Iris pigment epithelial cell (primary cell): ENCODE data around the gene ODAD4.
A peak's percentile ranks its signal among the peaks of the same experiment; 100 is the strongest.

Experiments
- DNase-seq: peaks from one replicate; pipeline ENCODE4 v3.0.0-alpha.2; 2011; ENCODE audit warnings: low read depth

The ODAD4 gene

DNA sequence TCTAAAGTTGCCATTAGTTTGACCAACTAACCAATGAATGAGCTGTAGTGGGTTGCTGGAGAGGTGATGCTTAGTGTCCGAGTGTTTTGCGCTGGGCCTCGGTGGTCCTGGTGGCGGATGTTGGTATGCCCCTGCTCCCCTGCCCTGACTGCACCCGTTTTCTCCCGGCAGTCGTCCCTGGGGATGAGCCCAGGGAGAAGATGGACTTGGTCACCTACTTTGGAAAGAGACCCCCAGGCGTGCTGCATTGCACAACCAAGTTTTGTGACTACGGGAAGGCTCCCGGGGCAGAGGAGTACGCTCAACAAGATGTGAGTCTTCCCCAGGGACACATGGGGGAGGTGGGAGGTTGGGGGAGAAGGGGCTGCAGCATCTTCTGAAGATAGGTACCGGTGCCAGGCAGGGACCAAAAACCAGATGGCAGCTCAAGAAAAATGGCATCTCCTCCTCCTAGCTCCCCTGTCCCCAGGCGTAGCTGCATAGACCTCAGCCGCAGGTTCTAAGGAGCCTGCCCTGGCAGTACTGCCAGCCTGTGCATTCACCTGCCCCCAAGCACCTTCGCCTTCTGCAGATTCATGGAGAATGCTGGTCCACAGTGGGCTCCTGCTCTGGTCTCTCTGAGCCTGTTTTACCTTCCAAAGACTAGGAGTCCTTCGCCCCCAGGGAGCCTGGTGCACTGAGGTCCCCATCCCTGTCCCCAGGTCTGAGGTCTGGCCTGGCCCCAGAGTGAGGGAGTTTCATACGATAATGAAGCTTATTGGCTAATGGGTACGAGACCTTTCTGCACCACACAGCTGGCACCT lies 41.5 kb downstream of the ODAD4 start:
- no peak for DNase-seq

DNA sequence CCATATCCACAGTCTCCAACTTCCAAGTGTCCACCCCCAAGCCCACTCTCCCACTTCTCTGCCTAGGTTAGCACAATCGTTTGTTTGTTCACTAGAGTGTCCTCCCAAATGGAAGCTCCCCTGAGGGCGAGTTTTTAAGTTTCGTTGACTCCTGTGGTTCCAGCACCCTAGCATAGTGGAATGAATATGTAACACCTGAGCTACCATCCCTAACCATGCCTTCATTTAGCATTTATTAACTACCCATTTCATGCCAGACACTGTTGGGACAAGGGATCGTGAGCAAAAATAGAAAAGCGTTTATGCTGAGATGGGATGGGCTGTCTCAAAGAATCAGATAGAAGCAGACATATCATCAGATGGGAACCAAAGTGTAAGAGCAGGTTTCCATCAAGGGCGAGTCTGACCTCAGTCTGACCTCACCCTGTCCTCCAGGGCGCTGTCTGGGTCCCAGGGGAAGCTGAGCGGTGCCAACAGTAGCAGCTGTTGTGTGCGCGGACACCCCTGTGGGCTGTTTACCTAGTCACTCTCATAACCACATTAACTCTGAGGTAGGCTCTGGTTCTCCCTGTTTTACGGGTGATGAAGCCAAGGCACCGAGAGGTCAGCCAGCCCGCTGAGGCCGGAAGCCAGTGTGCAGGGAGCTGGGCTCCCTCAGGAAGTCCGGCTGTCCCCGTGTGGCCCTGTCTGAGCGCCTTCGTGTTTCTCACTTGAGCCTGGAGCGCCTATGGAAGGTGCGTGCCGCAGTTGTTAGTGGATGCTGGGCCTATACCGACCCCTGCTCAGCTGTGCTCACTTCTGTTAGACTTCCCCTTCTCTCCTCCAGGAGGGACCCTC lies 42.4 kb downstream of the ODAD4 start:
- DNase-seq, result peak; percentile 56

DNA sequence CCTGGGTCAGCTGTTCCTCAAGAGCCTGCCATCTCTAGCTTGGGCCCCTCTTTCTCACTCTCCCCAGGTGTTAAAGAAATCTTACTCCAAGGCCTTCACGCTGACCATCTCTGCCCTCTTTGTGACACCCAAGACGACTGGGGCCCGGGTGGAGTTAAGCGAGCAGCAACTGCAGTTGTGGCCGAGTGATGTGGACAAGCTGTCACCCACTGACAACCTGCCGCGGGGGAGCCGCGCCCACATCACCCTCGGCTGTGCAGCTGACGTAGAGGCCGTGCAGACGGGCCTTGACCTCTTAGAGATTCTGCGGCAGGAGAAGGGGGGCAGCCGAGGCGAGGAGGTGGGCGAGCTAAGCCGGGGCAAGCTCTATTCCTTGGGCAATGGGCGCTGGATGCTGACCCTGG lies 43.0 kb downstream of the ODAD4 start:
- DNase-seq, result no peak

DNA sequence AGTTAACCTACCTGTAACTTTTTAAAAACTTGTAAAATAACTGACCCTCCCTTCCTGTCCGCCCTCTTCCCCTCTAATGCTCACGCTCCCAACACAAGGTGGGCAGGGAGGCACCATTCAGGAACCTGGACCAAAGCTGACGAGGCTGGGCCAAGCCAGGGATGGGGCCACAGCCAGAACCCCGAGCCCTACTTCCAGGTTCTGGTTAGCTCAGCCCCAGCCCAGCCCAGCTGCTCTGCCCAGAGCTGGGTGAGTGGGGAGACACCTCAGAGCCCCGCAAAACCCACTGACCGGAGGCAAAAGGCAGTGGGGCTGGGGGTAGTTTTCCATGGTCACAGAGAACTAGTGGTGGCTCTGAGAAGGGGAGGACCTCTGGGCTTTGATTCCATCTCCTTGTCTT lies 43.6 kb downstream of the ODAD4 start:
- DNase-seq, result no peak

DNA sequence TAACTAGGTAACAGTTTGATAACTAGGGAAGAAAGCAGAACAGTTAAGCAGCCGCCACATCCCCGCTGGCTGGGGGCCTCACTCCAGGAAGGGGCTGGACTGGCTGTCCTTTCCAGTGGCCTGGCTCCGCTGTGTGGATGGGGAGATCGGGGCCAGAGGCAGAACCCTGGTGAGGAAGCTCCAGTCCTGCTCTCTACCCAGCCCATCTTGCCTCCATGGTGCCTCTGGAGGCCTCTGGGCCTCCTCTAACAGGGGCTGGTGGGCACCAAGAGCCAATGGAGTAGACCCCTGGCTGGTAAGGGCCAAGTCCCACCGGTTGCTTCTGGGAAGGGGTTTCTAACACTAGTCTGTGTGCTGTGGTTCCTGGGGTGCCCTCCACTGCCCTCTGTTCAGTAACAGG lies 44.2 kb downstream of the ODAD4 start:
- no peak for DNase-seq

DNA sequence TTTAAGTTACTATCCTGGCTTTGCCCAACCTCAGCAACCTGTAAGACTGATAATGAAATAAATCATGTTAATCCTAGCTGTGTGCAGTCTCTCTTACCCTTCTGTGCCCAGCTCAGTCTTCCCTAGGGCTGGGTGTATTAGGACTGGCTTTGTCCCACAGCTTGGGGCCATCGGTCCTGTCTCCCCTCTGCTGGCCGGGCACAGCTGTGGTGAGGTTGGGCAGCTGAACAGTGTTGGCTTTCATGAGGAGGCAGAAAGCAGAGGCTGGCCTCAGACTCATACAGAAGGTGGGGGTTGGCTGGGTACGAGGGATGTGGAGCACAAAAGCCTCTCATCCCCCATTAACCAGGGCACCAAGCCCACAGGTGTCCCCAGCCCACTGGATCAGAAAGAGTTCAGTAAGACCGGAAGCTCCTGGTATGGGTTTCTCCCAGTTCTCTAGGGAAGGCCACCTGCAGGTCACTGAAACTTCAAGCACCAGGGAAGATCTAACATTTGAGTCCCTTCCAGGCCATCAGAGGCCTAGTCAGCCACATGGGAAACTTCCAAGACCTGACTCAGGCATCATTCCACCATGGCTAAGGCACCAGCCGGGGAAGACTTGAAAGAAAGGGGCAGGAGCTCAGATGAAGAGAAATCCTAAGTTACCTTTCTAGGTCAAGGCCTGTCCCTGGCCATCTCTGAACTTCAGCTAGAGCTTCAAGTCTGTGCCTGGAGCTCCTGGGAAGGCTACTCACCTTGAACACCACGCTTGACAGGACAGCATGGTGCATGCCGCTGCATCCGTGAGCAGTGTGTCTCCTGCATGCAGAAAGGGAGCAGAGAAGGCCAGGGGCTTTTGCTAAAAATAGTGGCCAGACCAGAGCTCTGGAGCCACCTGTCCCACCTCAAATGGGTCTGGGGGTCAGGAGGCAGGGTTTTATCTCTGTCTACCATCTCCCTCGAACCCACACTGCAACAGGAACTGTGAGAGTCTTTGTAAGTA lies 45.0 kb downstream of the ODAD4 start:
- DNase-seq, result no peak

DNA sequence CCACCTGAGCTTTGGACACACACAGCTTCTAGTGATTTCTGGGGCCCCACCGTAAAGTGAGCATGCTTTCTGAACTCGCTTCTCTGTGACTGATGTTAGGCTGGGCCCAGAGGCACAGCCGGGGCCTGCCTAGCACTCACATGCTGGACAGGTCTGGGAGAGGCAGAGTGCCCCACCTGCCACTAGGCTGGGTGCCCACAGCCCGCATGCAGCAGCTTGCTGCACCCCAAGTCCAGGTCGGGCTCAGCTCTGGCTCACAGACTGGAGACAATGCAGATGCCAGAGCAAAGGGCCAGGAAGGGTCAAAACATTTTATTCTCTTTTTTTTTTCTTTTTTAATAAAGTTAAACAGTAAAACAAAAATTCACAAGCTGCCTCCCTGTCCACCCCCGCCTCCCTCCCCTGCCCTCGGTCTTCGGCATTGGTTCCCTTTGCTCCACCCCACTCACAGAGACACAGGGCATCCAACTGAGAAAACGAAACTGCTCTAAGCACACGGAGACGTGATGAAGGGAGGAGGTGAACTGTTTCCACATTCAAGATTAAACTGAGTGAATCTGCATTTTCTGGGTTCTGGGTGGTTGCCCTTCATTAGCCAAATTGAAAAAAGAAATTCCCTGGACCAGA lies 45.8 kb downstream of the ODAD4 start:
- no peak for DNase-seq

DNA sequence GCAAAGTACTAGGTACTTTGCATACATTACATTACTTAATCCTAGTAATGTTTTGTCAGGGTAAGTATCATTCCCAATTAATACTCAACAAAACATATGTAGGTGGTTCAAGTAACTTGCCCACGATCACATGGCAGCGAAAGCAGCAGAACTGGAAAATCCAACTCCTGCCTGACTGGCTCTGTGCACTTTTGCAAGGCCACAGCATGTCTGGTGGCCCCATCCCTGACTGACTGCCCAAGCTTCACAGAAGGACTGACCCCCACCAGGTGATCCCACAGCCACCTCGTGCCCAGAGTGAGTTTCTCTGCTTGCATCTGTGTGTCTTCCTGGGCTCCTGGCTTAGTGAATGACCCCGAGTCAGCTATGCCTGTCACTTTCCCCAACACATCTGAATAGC lies 47.6 kb downstream of the ODAD4 start:
- DNase-seq, result no peak

DNA sequence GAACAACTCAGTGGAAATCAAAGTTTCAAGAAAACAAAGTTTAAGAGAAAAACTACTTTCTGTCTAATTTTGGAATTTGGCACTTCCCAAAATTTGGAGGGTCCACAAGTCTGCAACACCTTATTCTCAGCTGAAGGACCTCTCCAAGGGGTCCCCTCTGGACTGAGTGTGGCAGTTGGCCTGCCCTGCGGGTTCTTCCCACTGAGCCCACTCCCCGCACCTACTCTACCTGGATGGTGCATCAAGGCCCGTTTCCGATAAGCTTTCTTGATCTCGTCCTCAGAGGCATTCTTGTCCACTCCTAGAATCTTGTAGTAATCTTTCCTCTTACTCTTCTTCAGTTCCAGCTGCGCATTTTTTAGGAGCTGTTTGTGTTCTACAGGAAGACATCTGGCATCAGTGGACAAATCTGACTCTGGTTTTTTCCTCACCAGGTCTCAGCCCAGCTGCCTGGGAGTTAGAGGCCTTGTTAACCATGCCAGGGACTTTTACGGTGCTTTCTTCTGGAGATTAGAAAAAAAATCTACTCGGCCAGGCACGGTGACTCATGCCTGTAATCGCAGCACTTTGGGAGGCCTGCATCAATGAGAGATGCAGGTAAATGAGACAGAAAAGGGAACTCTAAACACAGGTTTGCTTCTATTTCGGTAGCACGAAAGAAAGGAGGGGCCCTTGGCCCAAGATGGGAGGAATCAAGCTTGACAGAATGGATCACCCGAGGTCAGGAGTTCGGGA lies 51.8 kb downstream of the ODAD4 start:
- peak; percentile 64 for DNase-seq

DNA sequence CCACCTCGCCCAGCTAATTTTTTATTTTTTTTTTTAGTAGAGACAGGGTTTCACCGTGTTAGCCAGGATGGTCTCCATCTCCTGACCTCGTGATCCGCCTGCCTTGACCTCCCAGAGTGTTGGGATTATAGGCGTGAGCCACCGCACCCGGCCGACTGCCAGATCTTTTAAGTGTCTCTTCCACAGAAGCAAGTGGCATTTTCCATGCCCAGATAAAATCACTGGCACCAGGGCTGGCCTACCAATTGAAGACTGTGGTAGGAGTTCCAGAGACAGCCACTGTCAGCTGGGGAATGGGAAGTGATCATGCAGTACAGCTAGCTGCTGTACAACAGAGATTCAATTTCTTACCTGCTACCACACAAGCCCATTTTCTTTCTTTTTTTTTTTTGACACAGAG lies 54.0 kb downstream of the ODAD4 start:
- DNase-seq, result no peak

DNA sequence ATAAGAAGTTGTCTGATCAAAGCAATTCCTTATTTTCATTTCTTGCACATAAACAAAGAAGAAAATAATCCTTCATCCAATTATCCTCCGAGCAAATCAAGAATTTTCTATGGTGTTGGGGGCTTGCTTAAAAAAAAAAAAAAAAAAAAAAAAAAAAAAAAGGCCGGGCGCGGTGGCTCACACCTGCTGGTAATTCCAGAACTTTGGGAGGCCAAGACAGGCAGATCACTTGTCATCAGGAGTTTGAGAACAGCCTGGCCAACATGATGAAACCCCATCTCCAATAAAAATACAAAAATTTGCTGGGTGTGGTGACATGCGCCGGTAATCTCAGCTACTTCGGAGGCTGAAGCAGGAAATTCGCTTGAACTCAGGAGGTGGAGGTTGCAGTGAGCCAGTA lies 55.5 kb downstream of the ODAD4 start:
- no peak for DNase-seq

DNA sequence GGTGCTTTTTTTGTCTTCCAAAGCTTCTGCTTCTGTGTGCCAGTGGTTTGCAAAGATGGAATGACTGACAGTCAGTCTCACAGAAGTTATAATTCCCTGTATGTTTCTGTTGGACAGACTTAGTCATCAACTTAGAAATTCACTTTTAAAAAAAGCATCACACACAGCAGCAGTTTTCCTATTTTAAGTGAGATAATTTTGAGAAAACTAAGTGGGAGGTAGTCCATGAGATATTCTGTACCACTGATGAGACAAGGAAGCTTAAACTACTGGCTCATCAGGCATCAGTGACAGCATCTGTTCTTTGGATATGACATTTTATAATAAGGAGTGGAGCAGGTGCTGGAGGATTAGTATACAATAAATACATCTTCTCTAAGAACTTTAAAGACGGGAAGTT lies 56.2 kb downstream of the ODAD4 start:
- DNase-seq, result no peak

DNA sequence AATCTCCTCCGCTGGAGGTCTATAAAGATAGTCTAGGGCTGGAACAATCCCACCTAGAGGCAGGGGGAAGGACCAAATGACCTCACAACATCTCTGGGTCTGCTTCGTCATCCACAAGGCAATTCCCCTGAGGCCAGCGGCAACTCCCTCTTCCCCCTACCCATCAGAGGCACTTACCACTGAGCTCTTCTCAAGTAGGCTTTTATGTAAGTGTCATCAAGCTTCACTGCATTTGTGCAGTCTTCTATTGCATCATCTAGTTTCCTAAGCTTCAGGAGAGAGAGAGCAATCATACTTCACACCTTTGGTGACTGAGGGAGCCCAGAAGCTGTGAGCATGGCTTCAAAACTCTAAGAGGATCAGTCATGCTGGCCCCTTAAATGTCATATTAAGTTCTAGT lies 57.2 kb downstream of the ODAD4 start:
- DNase-seq, result no peak

DNA sequence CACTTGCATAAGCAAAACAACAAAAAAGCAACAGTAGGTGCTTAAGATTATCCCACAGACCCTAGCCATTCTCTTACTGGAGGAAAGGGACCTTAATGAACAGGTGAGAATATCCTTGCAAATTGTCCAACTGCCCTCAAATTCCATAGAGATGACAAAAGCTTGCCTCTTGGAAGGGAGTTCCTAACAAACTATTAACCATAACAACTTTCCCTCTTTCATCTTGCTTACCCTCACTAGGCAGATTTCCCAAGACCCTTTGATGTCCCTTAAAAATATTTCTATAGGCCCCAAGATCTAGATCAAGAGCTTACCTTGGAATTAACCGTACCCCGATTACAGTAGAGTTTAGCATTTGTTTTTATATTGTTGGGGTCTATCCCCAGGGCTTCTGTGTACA lies 58.0 kb downstream of the ODAD4 start:
- DNase-seq, result no peak

DNA sequence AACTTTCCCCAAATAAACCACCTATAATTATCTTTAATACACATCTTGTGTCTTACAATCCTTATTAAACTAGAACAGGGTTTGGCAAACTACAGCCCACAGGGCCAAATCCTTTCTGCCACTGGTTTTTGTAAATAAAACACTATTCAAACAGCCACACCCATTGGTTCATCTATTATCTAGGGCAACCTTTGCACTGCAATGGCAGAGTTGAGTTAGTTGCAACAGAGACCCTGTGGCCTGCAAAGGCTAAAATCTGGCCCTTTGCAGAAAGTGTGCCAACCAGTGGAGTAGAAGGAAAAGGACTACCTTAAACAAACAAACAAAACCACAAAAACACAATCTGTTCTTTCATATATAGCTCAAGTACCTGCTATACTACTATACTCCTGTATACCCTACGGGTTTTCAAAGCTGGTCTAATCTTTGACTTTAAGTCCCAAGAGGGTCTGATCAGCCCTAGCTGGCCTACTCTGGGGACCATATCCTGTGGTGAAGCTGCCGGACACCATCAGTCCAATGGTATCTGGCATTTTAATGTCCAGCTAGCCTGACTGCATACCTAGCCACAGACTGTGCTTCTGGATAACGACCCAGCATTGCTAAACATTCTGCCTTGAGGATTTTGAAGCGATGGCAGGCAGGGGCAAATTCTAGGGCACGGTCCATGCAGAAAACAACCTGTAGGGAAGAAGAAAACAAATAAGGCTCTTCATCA lies 59.4 kb downstream of the ODAD4 start:
- DNase-seq, result no peak

DNA sequence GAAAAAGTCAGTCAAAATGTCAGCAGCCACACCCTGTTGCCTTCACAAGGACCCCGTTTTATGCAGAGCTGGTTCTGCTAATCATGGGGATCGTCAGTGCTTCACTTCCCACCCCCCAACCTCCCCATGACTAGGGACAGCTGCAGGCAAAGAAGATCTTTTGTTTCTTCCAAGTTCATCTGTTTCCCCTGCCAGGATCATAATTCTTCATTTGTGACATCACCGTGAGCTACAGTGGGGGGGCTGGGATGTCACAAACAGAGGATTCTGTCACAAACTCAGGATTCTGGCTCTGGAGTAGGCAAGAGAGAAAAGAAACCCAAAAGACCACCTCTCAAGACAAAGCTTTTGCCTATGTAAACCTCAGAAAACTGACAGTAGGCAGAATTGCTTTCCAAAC lies 62.2 kb downstream of the ODAD4 start:
- DNase-seq, result no peak

DNA sequence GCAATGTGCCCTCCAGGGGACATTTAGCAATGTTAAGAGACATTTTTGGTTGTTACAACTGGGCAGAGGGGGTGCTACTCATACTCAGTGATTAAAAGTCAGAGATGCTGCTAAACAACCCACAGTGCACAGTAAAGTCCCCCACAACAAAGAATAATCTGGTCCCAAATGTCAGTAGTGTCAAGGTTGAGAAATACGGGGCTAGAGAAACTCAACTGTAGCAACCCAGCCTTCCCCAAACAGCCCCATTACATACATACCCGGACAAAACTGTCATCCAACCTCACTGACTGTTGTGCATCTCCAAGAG lies 66.4 kb downstream of the ODAD4 start:
- no peak for DNase-seq

DNA sequence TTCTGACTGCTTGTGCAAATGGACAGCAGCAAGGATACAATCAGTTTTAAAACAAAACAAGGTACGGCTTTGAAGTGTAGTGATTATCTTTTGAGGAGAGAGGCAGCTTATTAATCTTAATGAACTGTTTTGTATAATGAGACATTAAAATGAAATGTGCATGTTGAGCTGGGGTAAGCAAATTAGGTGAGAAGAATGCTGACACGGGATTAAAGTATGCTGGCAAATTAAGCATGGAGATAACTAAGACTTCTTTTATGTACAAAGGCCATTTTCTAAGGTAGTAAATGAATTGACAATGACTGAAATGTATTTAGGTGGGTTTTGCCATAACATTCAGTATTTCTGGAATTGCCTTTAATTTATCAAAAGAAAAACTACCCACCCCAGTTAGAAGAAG lies 68.1 kb downstream of the ODAD4 start:
- no peak for DNase-seq

DNA sequence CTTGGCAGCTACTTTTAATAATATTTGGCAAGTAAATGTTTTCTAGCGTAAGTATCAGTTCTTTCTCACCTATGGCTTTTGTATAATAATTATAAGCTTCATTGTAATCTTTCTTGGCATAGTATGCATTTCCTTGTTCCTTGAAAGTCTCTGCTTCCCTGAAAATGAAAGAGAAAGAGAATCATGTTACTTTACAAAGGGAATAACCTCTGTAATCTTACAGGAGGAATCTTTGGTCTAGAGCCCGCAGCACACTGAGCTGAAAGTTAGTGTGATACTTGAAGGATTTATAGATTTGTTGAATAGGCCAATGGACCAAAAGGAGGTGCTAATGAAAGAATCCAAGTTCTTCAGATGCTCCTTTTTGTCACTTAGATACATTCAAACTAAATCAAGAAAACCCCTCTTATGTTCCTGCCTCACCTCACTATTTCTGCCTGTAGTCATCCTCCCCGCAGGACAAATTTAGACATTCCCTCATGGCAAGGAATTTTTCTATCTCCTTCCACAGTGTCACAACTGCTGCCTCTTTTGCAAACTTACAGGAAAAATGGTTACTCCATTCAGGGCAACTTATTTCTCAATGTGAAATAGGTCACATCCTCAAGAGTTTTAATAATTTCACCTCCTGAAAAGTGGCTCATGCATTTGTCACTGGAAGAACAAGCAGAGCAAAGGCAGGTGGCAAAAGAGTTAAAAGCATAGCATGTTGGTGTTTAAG lies 70.2 kb downstream of the ODAD4 start:
- DNase-seq, result no peak

DNA sequence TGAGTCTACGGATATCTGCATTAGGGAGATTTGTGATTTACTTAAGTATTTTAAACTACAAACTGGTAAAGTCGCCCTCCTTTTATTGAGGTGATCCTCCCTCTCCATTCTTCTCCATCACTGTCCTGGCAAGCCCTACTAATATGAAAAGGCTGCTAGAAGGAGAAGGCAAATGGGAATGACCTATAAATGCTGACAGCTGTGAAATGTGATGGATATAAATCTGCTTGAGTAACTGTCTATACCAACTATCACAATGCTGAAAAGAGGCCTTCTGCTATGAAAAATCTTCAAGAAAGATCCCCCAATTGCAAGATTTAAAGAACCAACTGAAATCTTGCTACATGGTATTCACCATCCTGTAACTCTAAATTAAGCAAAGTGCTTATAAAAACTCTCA lies 71.3 kb downstream of the ODAD4 start:
- DNase-seq, result no peak
